Tibial nerve (tissue), 3 donors: ENCODE results near the gene DIP2C.

Source experiments
- POLR2A ChIP-seq, 2 donors: fragments of 450-650 bp; IDR thresholded peaks; one replicate each; pipeline ENCODE4 v1.6.1; 2017; ENCODE audit warnings: antibody characterized with exemption in 2 of 2, mild to moderate bottlenecking in 2 of 2, moderate library complexity in 2 of 2
- TF ChIP-seq, protein P1 (sequence below), 5 experiments: fragments of 200-600 bp in 3 of 5; fragments of 450-650 bp in 2 of 5; sonication (generic) in 3 of 5; IDR thresholded peaks; one replicate each; pipeline ENCODE4 v1.5.1; 2016 to 2019; ENCODE audit warnings: antibody characterized with exemption in 5 of 5, mild to moderate bottlenecking in 3 of 5, moderate library complexity in 2 of 5

DNA sequence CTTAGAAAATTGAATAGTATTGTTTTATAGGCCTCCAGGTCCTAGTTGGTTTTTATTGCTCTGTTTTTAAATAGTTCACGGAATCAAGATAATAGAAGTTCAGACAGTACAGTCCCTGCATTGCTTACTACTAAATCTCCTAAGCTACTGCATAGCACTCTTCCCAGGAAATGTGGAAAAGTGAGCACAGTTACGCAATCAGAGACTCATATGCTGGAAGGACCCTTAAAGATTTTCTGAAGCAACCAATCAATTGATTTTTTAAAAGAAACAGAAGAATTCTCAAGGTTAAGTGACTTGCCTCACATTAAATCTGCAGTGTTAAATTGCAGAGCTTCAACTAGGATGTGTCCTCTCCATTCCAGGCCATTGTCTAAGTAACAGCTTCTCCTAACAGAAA is 23.1 kb upstream of the DIP2C start:
- TF ChIP-seq POLR2A (IDR thresholded peaks at IDR 0.05) = no peak
- TF ChIP-seq, protein P1, sequence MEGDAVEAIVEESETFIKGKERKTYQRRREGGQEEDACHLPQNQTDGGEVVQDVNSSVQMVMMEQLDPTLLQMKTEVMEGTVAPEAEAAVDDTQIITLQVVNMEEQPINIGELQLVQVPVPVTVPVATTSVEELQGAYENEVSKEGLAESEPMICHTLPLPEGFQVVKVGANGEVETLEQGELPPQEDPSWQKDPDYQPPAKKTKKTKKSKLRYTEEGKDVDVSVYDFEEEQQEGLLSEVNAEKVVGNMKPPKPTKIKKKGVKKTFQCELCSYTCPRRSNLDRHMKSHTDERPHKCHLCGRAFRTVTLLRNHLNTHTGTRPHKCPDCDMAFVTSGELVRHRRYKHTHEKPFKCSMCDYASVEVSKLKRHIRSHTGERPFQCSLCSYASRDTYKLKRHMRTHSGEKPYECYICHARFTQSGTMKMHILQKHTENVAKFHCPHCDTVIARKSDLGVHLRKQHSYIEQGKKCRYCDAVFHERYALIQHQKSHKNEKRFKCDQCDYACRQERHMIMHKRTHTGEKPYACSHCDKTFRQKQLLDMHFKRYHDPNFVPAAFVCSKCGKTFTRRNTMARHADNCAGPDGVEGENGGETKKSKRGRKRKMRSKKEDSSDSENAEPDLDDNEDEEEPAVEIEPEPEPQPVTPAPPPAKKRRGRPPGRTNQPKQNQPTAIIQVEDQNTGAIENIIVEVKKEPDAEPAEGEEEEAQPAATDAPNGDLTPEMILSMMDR (IDR thresholded peaks at IDR 0.05) = no peak
